Globus pallidus (tissue), 1 donor: ENCODE data around the gene GALNT18.
"Not testable (repeated sequence)": the region's sequence is repeated elsewhere in the genome, so short reads cannot be mapped to it uniquely, and the experiment has no call there.

Source experiments
- DNase-seq: peaks from one replicate; pipeline ENCODE4 v3.0.0-alpha.2; 2015; ENCODE audit warnings: low spot score

The GALNT18 gene

GRCh38 chr11:11384829-11385228, 237.0 kb downstream of the GALNT18 start:
- DNase-seq = no peak

- no peak for DNase-seq
Measured at GRCh38 chr11:11383995-11384394, 237.8 kb downstream of the GALNT18 start.

- DNase-seq = no peak
Measured at GRCh38 chr11:11382858-11383532, 238.8 kb downstream of the GALNT18 start.

- DNase-seq = no peak
Measured at GRCh38 chr11:11381471-11382105, 240.2 kb downstream of the GALNT18 start.

GRCh38 chr11:11380883-11381282, 240.9 kb downstream of the GALNT18 start:
- no peak for DNase-seq

- DNase-seq = no peak
Measured at GRCh38 chr11:11380340-11380739, 241.5 kb downstream of the GALNT18 start.

- DNase-seq = no peak
Measured at GRCh38 chr11:11379661-11380060, 242.1 kb downstream of the GALNT18 start.

- no peak for DNase-seq
Measured at GRCh38 chr11:11378184-11378940, 243.4 kb downstream of the GALNT18 start.

GRCh38 chr11:11374358-11375148, 247.3 kb downstream of the GALNT18 start:
- no peak for DNase-seq

GRCh38 chr11:11373934-11374333, 247.9 kb downstream of the GALNT18 start:
- no peak for DNase-seq

- no peak for DNase-seq
Measured at GRCh38 chr11:11372461-11372860, 249.3 kb downstream of the GALNT18 start.

GRCh38 chr11:11370962-11371303, 250.9 kb downstream of the GALNT18 start:
- no peak for DNase-seq

GRCh38 chr11:11370255-11370961, 251.4 kb downstream of the GALNT18 start:
- no peak for DNase-seq

GRCh38 chr11:11366793-11367192, 255.0 kb downstream of the GALNT18 start:
- DNase-seq = no peak

GRCh38 chr11:11363674-11364073, 258.1 kb downstream of the GALNT18 start:
- DNase-seq = no peak

GRCh38 chr11:11359611-11360010, 262.2 kb downstream of the GALNT18 start:
- DNase-seq = no peak

GRCh38 chr11:11356842-11357241, 265.0 kb downstream of the GALNT18 start:
- DNase-seq = no peak

GRCh38 chr11:11352878-11353277, 268.9 kb downstream of the GALNT18 start, which contains the start of gene CSNK2A3:
CSNK2A3 (minus strand) TSS chr11:11353250; CDS start chr11:11353119, 131 bp downstream.
- not testable (repeated sequence) for DNase-seq

- DNase-seq = not testable (repeated sequence)
Measured at GRCh38 chr11:11351851-11352250, 270.0 kb downstream of the GALNT18 start.

GRCh38 chr11:11351042-11351586, 270.7 kb downstream of the GALNT18 start:
- DNase-seq = no peak

GRCh38 chr11:11349870-11350337, 271.9 kb downstream of the GALNT18 start:
- peak; percentile 8 for DNase-seq
